Retinal pigment epithelial cell (primary cell): Measurements from ENCODE around the gene LRRC28.

Source experiments
- DNase-seq: peaks from one replicate; pipeline ENCODE4 v3.0.0-alpha.2; 2010; ENCODE audit warnings: low read depth
- H3K4me3 ChIP-seq: 2 replicates; pipeline ENCODE4 v1.5.1; 2011; ENCODE audit warnings: mild to moderate bottlenecking, low read length, control low read depth, moderate library complexity
- CTCF ChIP-seq: conservative IDR thresholded peaks from 2 replicates; pipeline ENCODE4 v1.5.1; 2011; ENCODE audit warnings: low read depth, low read length, control low read depth, inconsistent platforms

Gene LRRC28

GRCh38 chr15:99439524-99439835 lies 188.2 kb downstream of the LRRC28 start:
- no peak overlapping the region for H3K4me3 ChIP-seq
- TF ChIP-seq CTCF: no peak
- DNase-seq: no peak

- TF ChIP-seq CTCF: no peak
- H3K4me3 ChIP-seq: no peak overlapping the region
- no peak for DNase-seq
These were observed 188.7 kb downstream of the LRRC28 start for GRCh38 chr15:99440029-99440428.
